HCT116 (cell line): ENCODE measurements around the gene STPG3. TPM values are rescaled to one million over a fixed set of nuclear protein-coding genes. Genes with fewer than 3 reads are reported as not detected.
A peak's percentile ranks its signal among the peaks of the same experiment; 100 is the strongest.

Source experiments
- ATAC-seq: fragments of 200-7000 bp; cut with Tn5 transposase; 2 replicates; pipeline ENCODE4 v1.9.1; 2020; ENCODE audit warnings: mild to moderate bottlenecking, moderate library complexity
- BruUV-seq: library from RNA; stranded (reverse); fragments of 400-500 nt; replicated peaks from 2 replicates; lab custom pipeline; 2021; lab: Mats Ljungman, UMichigan
- CTCF ChIA-PET: fragments of 300-600 bp; sonication (Branson Sonifier 250); formaldehyde crosslinking; loops from one replicate; lab custom pipeline; 2021; ENCODE audit warnings: antibody characterized with exemption; lab: Charles Lee
- POLR2A ChIA-PET: fragments of 300-600, 350-600 bp; sonication (Branson Sonifier 250); formaldehyde crosslinking; loops from one replicate; lab custom pipeline; 2021; ENCODE audit warnings: antibody characterized with exemption; lab: Charles Lee
- RAD21 ChIA-PET, 2 experiments: fragments of 300-600 bp; sonication (Branson Sonifier 250); formaldehyde crosslinking; loops; one replicate each; lab custom pipeline; 2023; ENCODE audit warnings: low total read pairs in 2 of 2; ENCODE audit not compliant: uncharacterized antibody in 2 of 2, unreplicated experiment in 2 of 2, low non-redundant PET in 1 of 2; lab: Charles Lee
- DNase-seq: peaks from one replicate; pipeline ENCODE4 v3.0.0-alpha.2; 2010; ENCODE audit warnings: low read depth, low spot score
- H2AFZ ChIP-seq: fragments of 200-600 bp; shearing (Covaris generic), sonication (generic); 2 replicates; pipeline ENCODE4 v1.6.1; 2017; ENCODE audit warnings: low read depth, mixed run types, mixed read lengths, antibody characterized with exemption, low read length; ENCODE audit not compliant: poor library complexity, severe bottlenecking
- H3K27ac ChIP-seq: 2 replicates; pipeline ENCODE4 v1.5.1; 2012; ENCODE audit warnings: low read depth, low read length
- H3K27me3 ChIP-seq: fragments of 200-600 bp; sonication (generic); 2 replicates; pipeline ENCODE4 v1.6.1; 2016; ENCODE audit warnings: mixed run types, low read length, mixed read lengths; ENCODE audit not compliant: insufficient read depth
- H3K36me3 ChIP-seq, 2 experiments: fragments of 200-500 bp in 1 of 2; fragments of 200-600 bp in 1 of 2; sonication (Bioruptor generic) in 1 of 2; sonication (generic) in 1 of 2; 2 replicates each; pipeline versions ENCODE4 v1.5.1 to v1.6.1; 2014 to 2016; ENCODE audit warnings: low read length in 2 of 2, inconsistent platforms in 1 of 2, mixed read lengths in 1 of 2, mixed run types in 1 of 2; ENCODE audit not compliant: insufficient read depth in 2 of 2, control insufficient read depth in 1 of 2
- H3K4me1 ChIP-seq, 2 experiments: fragments of 200-600 bp in 1 of 2; sonication (generic) in 1 of 2; 2 replicates each; pipeline versions ENCODE4 v1.5.1 to v1.6.1; 2012 to 2017; ENCODE audit warnings: low read length in 2 of 2, inconsistent platforms in 1 of 2, mild to moderate bottlenecking in 1 of 2, mixed read lengths in 1 of 2, mixed run types in 1 of 2, moderate library complexity in 1 of 2; ENCODE audit not compliant: insufficient read depth in 2 of 2, control insufficient read depth in 1 of 2
- H3K4me2 ChIP-seq: fragments of 200-600 bp; sonication (generic); 2 replicates; pipeline ENCODE4 v1.6.1; 2017; ENCODE audit warnings: mixed run types, low read length, mixed read lengths
- H3K4me3 ChIP-seq, 2 experiments: fragments of 200-600 bp in 1 of 2; sonication (generic) in 1 of 2; replicated peaks in 1 of 2; 2 replicates each; pipeline ENCODE4 v1.5.1; 2011 to 2016; ENCODE audit warnings: low read length in 2 of 2, control low read depth in 1 of 2, low read depth in 1 of 2, mild to moderate bottlenecking in 1 of 2, mixed read lengths in 1 of 2, mixed run types in 1 of 2
- H3K79me2 ChIP-seq: fragments of 200-600 bp; sonication (generic); 2 replicates; pipeline ENCODE4 v1.6.1; 2017; ENCODE audit warnings: mild to moderate bottlenecking, mixed run types, low read length, moderate library complexity, mixed read lengths; ENCODE audit not compliant: insufficient read depth
- H3K9ac ChIP-seq: fragments of 200-600 bp; sonication (generic); 2 replicates; pipeline ENCODE4 v1.6.1; 2016; ENCODE audit warnings: low read length, mixed read lengths
- H3K9me2 ChIP-seq: fragments of 200-600 bp; sonication (generic), shearing (Covaris generic); 2 replicates; pipeline ENCODE4 v1.6.1; 2017; ENCODE audit warnings: mixed run types, mild to moderate bottlenecking, moderate library complexity; ENCODE audit not compliant: insufficient read depth
- H3K9me3 ChIP-seq, 2 experiments: fragments of 200-500 bp in 1 of 2; fragments of 200-600 bp in 1 of 2; sonication (Bioruptor generic) in 1 of 2; sonication (generic) in 1 of 2; 2 replicates each; pipeline ENCODE4 v1.6.1; 2014 to 2017; ENCODE audit warnings: low read length in 2 of 2, mixed read lengths in 2 of 2, inconsistent platforms in 1 of 2, low read depth in 1 of 2, mild to moderate bottlenecking in 1 of 2, mixed run types in 1 of 2, moderate library complexity in 1 of 2; ENCODE audit not compliant: control insufficient read depth in 1 of 2, insufficient read depth in 1 of 2
- H4K20me1 ChIP-seq: fragments of 200-600 bp; sonication (generic), shearing (Covaris generic); 2 replicates; pipeline ENCODE4 v1.6.1; 2017; ENCODE audit warnings: mixed run types, mild to moderate bottlenecking, moderate library complexity; ENCODE audit not compliant: insufficient read depth
- CBX3 ChIP-seq: IDR thresholded peaks from 2 replicates; pipeline ENCODE4 v1.6.1; 2012; ENCODE audit warnings: low read depth
- EZH2 ChIP-seq: fragments of 200-600 bp; sonication (generic); IDR thresholded peaks from 2 replicates; pipeline ENCODE4 v1.6.1; 2017; ENCODE audit warnings: antibody characterized with exemption, mixed run types
- EZH2phosphoT487 ChIP-seq: fragments of 200-600 bp; IDR thresholded peaks from 2 replicates; pipeline ENCODE4 v1.6.1; 2018; ENCODE audit warnings: antibody characterized with exemption, borderline replicate concordance
- MAX ChIP-seq: IDR thresholded peaks from 2 replicates; pipeline ENCODE4 v1.6.1; 2012
- POLR2A ChIP-seq: IDR thresholded peaks from 2 replicates; pipeline ENCODE4 v1.7.0; 2011; ENCODE audit warnings: borderline replicate concordance; ENCODE audit not compliant: insufficient read depth, insufficient read length; ENCODE audit errors: extremely low read depth
- POLR2AphosphoS5 ChIP-seq: IDR thresholded peaks from 2 replicates; pipeline ENCODE4 v1.6.1; 2011; ENCODE audit warnings: mild to moderate bottlenecking, low read depth, low read length, moderate library complexity
- SIN3A ChIP-seq: IDR thresholded peaks from 2 replicates; pipeline ENCODE4 v1.6.1; 2012; ENCODE audit warnings: low read depth
- YY1 ChIP-seq: IDR thresholded peaks from 2 replicates; pipeline ENCODE4 v1.6.1; 2011; ENCODE audit warnings: low read length, low read depth, moderate library complexity, mild to moderate bottlenecking; ENCODE audit not compliant: insufficient replicate concordance; ENCODE audit errors: extremely low read depth
- ZFX ChIP-seq: fragments of 450-650 bp; IDR thresholded peaks from 2 replicates; pipeline ENCODE4 v1.6.1; 2017
- intact Hi-C: fragments of 100-400 bp; cut with micrococcal nuclease; formaldehyde crosslinking; loops from 2 replicates; pipeline ENCODE4 v1.10.0; 2022
- total RNA-seq: library from RNA; stranded (reverse); gene quantifications from one replicate; pipeline ENCODE4 v1.2.1, GENCODE V29; 2021; ENCODE audit not compliant: unreplicated experiment

Gene STPG3
- total RNA-seq, 1 experiment from 2014 or later: not detected

- intact Hi-C loops: no loop called here
- H4K20me1 ChIP-seq: no peaks in the 10 kb centered on the region
- ChIA-PET POLR2A (interaction anchor here (0.7 to 1.8 kb wide), 2 partner anchors 10 to 53 kb away, joined by 5 to 6 read pairs; no protein-coding TSS in a partner anchor), CTCF (interaction anchor here (0.7 to 1.7 kb wide), 3 partner anchors 11 to 20 kb away, joined by 3 to 8 read pairs (median 3); partner anchors contain the start of gene RNF224), RAD21 (no interaction called here)
- H3K79me2 ChIP-seq: no peaks in the 10 kb centered on the region
- peak overlapping the region in 1 of 2 experiments; percentile 45; a peak in 2 of 4 replicates for H3K4me3 ChIP-seq
- no peak for ATAC-seq
- H3K36me3 ChIP-seq: no peaks in the 10 kb centered on the region
- no peaks in the 10 kb centered on the region for H3K9me2 ChIP-seq
- DNase-seq: no peak
- H3K27me3 ChIP-seq: no peaks in the 10 kb centered on the region
- peak overlapping the region; percentile 52; the same call in 1 of the 2 replicates for H3K9ac ChIP-seq
- peak overlapping the region; percentile 94 for H3K27ac ChIP-seq
- TF ChIP-seq POLR2A (no peak), SIN3A (no peak)
- BruUV-seq: no TSS peak
- peaks cover 28 to 53% of the 10 kb centered on the region in 2 experiments for H3K4me1 ChIP-seq
- H2AFZ ChIP-seq: no peak overlapping the region
- peak overlapping the region; percentile 77 for H3K4me2 ChIP-seq
- H3K9me3 ChIP-seq: no peaks in the 10 kb centered on the region
Measured at GRCh38 chr9:137216188-137216965, 34.7 kb upstream of the STPG3 start.

GRCh38 chr9:137217276-137218211 is 33.5 kb upstream of the STPG3 start:
- DNase-seq: peak; percentile 53
- no peaks in the 10 kb centered on the region for H3K36me3 ChIP-seq
- intact Hi-C loops: no loop called here
- H3K4me1 ChIP-seq: peaks cover 28 to 59% of the 10 kb centered on the region in 2 experiments
- H3K9ac ChIP-seq: peak overlapping the region; percentile 52
- RAD21 ChIA-PET: no interaction called here
- H3K4me2 ChIP-seq: peak overlapping the region; percentile 77
- no peaks in the 10 kb centered on the region for H3K9me3 ChIP-seq
- H3K79me2 ChIP-seq: no peaks in the 10 kb centered on the region
- peak overlapping the region; percentile 94 for H3K27ac ChIP-seq
- no peak overlapping the region for H2AFZ ChIP-seq
- H3K4me3 ChIP-seq: peak overlapping the region; percentile 45 to 46
- ATAC-seq: peak; percentile 77
- TF ChIP-seq SIN3A (no peak), YY1 (peak; percentile 25), POLR2AphosphoS5 (peak; percentile 80), EZH2phosphoT487 (no peak), MAX (no peak), POLR2A (peak; percentile 34), CBX3 (no peak), ZFX (0 out of 2 replicates have a peak, but pooled peaks have one; percentile 14), EZH2 (no peak)
- H3K27me3 ChIP-seq: no peaks in the 10 kb centered on the region
- POLR2A ChIA-PET: interaction anchor here (0.7 to 1.8 kb wide), 3 partner anchors 9 to 54 kb away, joined by 3 to 6 read pairs (median 5); partner anchors contain the start of gene RNF224
- BruUV-seq: TSS peak; percentile 34
- H4K20me1 ChIP-seq: no peaks in the 10 kb centered on the region
- no peaks in the 10 kb centered on the region for H3K9me2 ChIP-seq
- CTCF ChIA-PET: interaction anchor here (0.9 kb wide), 1 partner anchor 10 kb away, joined by 3 read pairs; the partner anchor contains the start of gene RNF224
